Mesendoderm (in vitro differentiated cells): Measurements from ENCODE around the gene PROKR1.
A peak's percentile ranks its signal among the peaks of the same experiment; 100 is the strongest.

Experiments
- DNase-seq: peaks from one replicate; pipeline ENCODE4 v3.0.0; 2013
- H2AK5ac ChIP-seq: 2 replicates; pipeline ENCODE4 v1.6.1; 2013; ENCODE audit warnings: low read length, inconsistent platforms
- H2BK120ac ChIP-seq: 2 replicates; pipeline ENCODE4 v1.6.1; 2013; ENCODE audit warnings: low read depth, mild to moderate bottlenecking, low read length, moderate library complexity, mixed read lengths
- H2BK15ac ChIP-seq: replicated peaks from 2 replicates; pipeline ENCODE4 v1.6.1; 2013; ENCODE audit warnings: low read depth, mild to moderate bottlenecking, moderate library complexity
- H2BK5ac ChIP-seq: 2 replicates; pipeline ENCODE4 v1.6.1; 2013; ENCODE audit warnings: low read length, inconsistent platforms
- H3K18ac ChIP-seq: 2 replicates; pipeline ENCODE4 v1.6.1; 2013; ENCODE audit warnings: mild to moderate bottlenecking, low read length, mixed read lengths
- H3K23ac ChIP-seq: one replicate; pipeline ENCODE4 v1.6.1; 2013; ENCODE audit warnings: low read length
- H3K27ac ChIP-seq: 2 replicates; pipeline ENCODE4 v1.5.1; 2013; ENCODE audit warnings: low read depth, mild to moderate bottlenecking, inconsistent platforms, low read length, moderate library complexity
- H3K27me3 ChIP-seq: 2 replicates; pipeline ENCODE4 v1.6.1; 2013; ENCODE audit warnings: low read length, control low read depth, mild to moderate bottlenecking, inconsistent platforms; ENCODE audit not compliant: insufficient read depth, poor library complexity
- H3K36me3 ChIP-seq: 2 replicates; pipeline ENCODE4 v1.6.1; 2013; ENCODE audit warnings: low read length, inconsistent platforms; ENCODE audit not compliant: control insufficient read depth, insufficient read depth
- H3K4ac ChIP-seq: one replicate; pipeline ENCODE4 v1.6.1; 2013; ENCODE audit warnings: low read depth, mild to moderate bottlenecking, low read length, moderate library complexity
- H3K4me1 ChIP-seq: 2 replicates; pipeline ENCODE4 v1.6.1; 2013; ENCODE audit warnings: low read depth, low read length, inconsistent platforms; ENCODE audit not compliant: control insufficient read depth
- H3K4me2 ChIP-seq: 2 replicates; pipeline ENCODE4 v1.6.1; 2013; ENCODE audit warnings: low read length
- H3K4me3 ChIP-seq: 2 replicates; pipeline ENCODE4 v1.5.1; 2013; ENCODE audit warnings: mild to moderate bottlenecking, low read length
- H3K56ac ChIP-seq: one replicate; pipeline ENCODE4 v1.6.1; 2013; ENCODE audit warnings: low read length
- H3K79me1 ChIP-seq: 2 replicates; pipeline ENCODE4 v1.6.1; 2013; ENCODE audit warnings: low read length, inconsistent platforms
- H3K79me2 ChIP-seq: 2 replicates; pipeline ENCODE4 v1.6.1; 2013; ENCODE audit warnings: mild to moderate bottlenecking, low read length; ENCODE audit not compliant: control insufficient read depth, insufficient read depth
- H3K9ac ChIP-seq: 2 replicates; pipeline ENCODE4 v1.6.1; 2013; ENCODE audit warnings: low read length, inconsistent platforms
- H4K5ac ChIP-seq: one replicate; pipeline ENCODE4 v1.6.1; 2013; ENCODE audit warnings: low read length
- H4K8ac ChIP-seq: one replicate; pipeline ENCODE4 v1.6.1; 2013; ENCODE audit warnings: low read depth, mild to moderate bottlenecking, control low read depth, low read length, moderate library complexity
- WGBS: extraction: QIAGEN DNeasy Blood & Tissue Kit; methylation state at CpG from one replicate; pipeline ENCODE4 v1.1.7; 2013; ENCODE audit warnings: low lambda C conversion rate, missing lambda C conversion rate; ENCODE audit not compliant: insufficient coverage; ENCODE audit errors: extremely low coverage; 5-methylcytosine and 5-hydroxymethylcytosine counted together

Gene PROKR1

DNA sequence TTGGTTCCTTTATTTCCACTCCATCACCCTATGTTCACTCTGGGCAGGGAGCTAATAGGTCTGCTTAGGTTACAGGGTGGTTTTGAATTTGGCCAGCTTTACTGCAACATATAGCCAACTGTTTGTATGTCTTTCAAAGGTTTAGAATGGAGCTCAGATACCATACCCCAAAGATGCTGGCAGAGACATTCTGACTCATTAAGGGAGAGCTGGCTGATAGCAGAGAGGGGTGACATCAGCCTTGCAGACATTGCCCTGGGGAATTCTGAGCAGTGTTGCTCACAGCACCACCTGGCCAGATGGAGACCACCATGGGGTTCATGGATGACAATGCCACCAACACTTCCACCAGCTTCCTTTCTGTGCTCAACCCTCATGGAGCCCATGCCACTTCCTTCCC is 2.1 kb downstream of the PROKR1 start:
- no peaks in the 10 kb centered on the region for H3K4me1 ChIP-seq
- no peak overlapping the region for H3K27ac ChIP-seq
- H3K79me1 ChIP-seq = no peaks in the 10 kb centered on the region
- H3K56ac ChIP-seq = no peak overlapping the region
- no peak overlapping the region for H2BK120ac ChIP-seq
- H2BK15ac ChIP-seq = no peak overlapping the region
- H3K36me3 ChIP-seq = no peaks in the 10 kb centered on the region
- H2BK5ac ChIP-seq = no peak overlapping the region
- H3K18ac ChIP-seq = no peak overlapping the region
- H4K8ac ChIP-seq = no peak overlapping the region
- no peak overlapping the region for H4K5ac ChIP-seq
- no peak overlapping the region for H3K4me2 ChIP-seq
- no peaks in the 10 kb centered on the region for H3K27me3 ChIP-seq
- H3K9ac ChIP-seq = no peak overlapping the region
- no peak overlapping the region for H3K4ac ChIP-seq
- no peaks in the 10 kb centered on the region for H3K79me2 ChIP-seq
- no peak overlapping the region for H2AK5ac ChIP-seq
- H3K23ac ChIP-seq = no peak overlapping the region
- no peak overlapping the region for H3K4me3 ChIP-seq
- peak; percentile 13 for DNase-seq

DNA sequence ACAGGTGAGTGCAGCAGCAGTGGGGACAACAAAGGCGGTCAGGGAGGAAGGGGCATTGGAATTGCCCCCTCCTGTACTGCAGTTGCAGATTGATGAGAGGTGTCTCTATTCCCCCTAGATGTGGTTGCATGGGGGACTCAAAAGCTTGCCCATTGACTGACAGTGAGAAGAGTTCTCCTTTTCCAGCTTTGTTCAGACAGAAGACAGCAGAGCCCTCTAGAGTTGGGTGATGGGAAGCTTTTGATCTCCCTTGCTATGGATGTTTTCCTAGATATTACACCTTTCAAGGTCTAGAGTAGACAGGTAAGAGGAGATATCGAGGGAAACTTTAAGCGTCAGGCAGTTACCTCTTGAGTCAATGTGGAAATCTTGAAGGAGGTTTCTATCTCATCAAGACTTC is 2.9 kb downstream of the PROKR1 start:
- no CpG with 5 or more reads among the region's 3 CpGs for WGBS
- Histone ChIP-seq H3K36me3 (no peaks in the 10 kb centered on the region), H3K23ac (no peak overlapping the region), H2BK120ac (no peak overlapping the region), H4K8ac (no peak overlapping the region), H3K79me2 (no peaks in the 10 kb centered on the region), H2BK5ac (no peak overlapping the region), H3K18ac (no peak overlapping the region), H3K4ac (no peak overlapping the region), H4K5ac (no peak overlapping the region), H3K4me1 (no peaks in the 10 kb centered on the region), H3K27me3 (no peaks in the 10 kb centered on the region), H2BK15ac (no peak overlapping the region), H3K79me1 (no peaks in the 10 kb centered on the region), H2AK5ac (no peak overlapping the region), H3K4me2 (no peak overlapping the region), H3K9ac (no peak overlapping the region), H3K4me3 (no peak overlapping the region), H3K27ac (no peak overlapping the region), H3K56ac (no peak overlapping the region)
- peak; percentile 33 for DNase-seq

- Histone ChIP-seq H3K4me1 (peaks cover 4% of the 10 kb centered on the region), H3K4me2 (no peak overlapping the region), H3K4me3 (no peak overlapping the region), H3K27ac (no peak overlapping the region), H2BK5ac (no peak overlapping the region), H3K79me1 (no peaks in the 10 kb centered on the region), H3K36me3 (no peaks in the 10 kb centered on the region), H3K4ac (no peak overlapping the region), H3K79me2 (no peaks in the 10 kb centered on the region), H4K5ac (no peak overlapping the region), H3K56ac (no peak overlapping the region), H2BK120ac (no peak overlapping the region), H4K8ac (no peak overlapping the region), H2AK5ac (no peak overlapping the region), H3K18ac (no peak overlapping the region), H3K23ac (no peak overlapping the region), H3K27me3 (no peaks in the 10 kb centered on the region), H2BK15ac (no peak overlapping the region), H3K9ac (no peak overlapping the region)
- WGBS = no CpG with 5 or more reads among the region's 1 CpG
- no peak for DNase-seq
Observed at GRCh38 chr2:68650645-68651044, 7.3 kb downstream of the PROKR1 start.

DNA sequence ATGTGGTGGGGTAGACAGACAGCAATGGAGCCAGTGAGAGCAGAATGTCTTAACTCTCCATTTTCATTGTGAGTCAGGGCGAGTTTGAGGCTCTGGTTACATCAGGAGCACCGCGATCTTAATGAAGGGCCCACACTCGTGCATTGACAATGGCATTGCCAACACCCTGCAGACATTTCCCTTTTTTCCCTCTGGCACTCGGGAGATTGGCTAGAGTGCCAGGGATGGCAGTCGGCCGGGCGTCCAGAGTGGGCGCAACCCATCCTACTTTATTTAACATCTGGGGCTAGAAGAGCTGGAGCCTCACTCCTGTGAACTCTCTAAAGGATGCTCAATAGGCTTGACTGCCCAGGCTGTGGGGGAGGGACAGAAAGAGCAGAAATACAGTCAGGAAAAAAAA is 9.7 kb downstream of the PROKR1 start:
- Histone ChIP-seq H3K4me3 (no peak overlapping the region), H3K79me2 (no peaks in the 10 kb centered on the region), H2AK5ac (no peak overlapping the region), H2BK5ac (no peak overlapping the region), H2BK120ac (no peak overlapping the region), H3K9ac (no peak overlapping the region), H3K23ac (no peak overlapping the region), H3K4ac (no peak overlapping the region), H2BK15ac (no peak overlapping the region), H3K4me1 (peaks cover 4% of the 10 kb centered on the region), H3K27ac (no peak overlapping the region), H3K36me3 (no peaks in the 10 kb centered on the region), H3K27me3 (no peaks in the 10 kb centered on the region), H4K5ac (no peak overlapping the region), H3K79me1 (no peaks in the 10 kb centered on the region), H3K18ac (no peak overlapping the region), H4K8ac (no peak overlapping the region), H3K4me2 (no peak overlapping the region), H3K56ac (peak overlapping the region; percentile 10)
- no CpG with 5 or more reads among the region's 9 CpGs for whole genome bisulfite sequencing
- DNase-seq = no peak

- Histone ChIP-seq H4K5ac (no peak overlapping the region), H3K79me2 (no peaks in the 10 kb centered on the region), H4K8ac (no peak overlapping the region), H3K23ac (no peak overlapping the region), H3K9ac (no peak overlapping the region), H2BK15ac (no peak overlapping the region), H2BK5ac (no peak overlapping the region), H3K79me1 (no peaks in the 10 kb centered on the region), H3K4me3 (no peak overlapping the region), H3K36me3 (no peaks in the 10 kb centered on the region), H3K18ac (no peak overlapping the region), H2BK120ac (no peak overlapping the region), H3K4me1 (peaks cover 4% of the 10 kb centered on the region), H3K27me3 (no peaks in the 10 kb centered on the region), H3K27ac (no peak overlapping the region), H3K56ac (peak overlapping the region; percentile 10), H2AK5ac (no peak overlapping the region), H3K4me2 (no peak overlapping the region), H3K4ac (no peak overlapping the region)
- peak; percentile 28 for DNase-seq
- no CpG with 5 or more reads among the region's 10 CpGs for WGBS
Observed at GRCh38 chr2:68653538-68653982, 10.2 kb downstream of the PROKR1 start.

- H4K5ac ChIP-seq = no peak overlapping the region
- no peak overlapping the region for H2BK15ac ChIP-seq
- no peak overlapping the region for H4K8ac ChIP-seq
- no peaks in the 10 kb centered on the region for H3K27me3 ChIP-seq
- H3K9ac ChIP-seq = no peak overlapping the region
- H2AK5ac ChIP-seq = no peak overlapping the region
- no peak overlapping the region for H2BK120ac ChIP-seq
- H3K4ac ChIP-seq = no peak overlapping the region
- no peak overlapping the region for H3K4me3 ChIP-seq
- no peaks in the 10 kb centered on the region for H3K36me3 ChIP-seq
- H3K79me2 ChIP-seq = no peaks in the 10 kb centered on the region
- no peak overlapping the region for H3K23ac ChIP-seq
- no peak overlapping the region for H3K18ac ChIP-seq
- no peaks in the 10 kb centered on the region for H3K79me1 ChIP-seq
- H3K4me1 ChIP-seq = peaks cover 4% of the 10 kb centered on the region
- H2BK5ac ChIP-seq = no peak overlapping the region
- WGBS = no CpG with 5 or more reads among the region's 6 CpGs
- H3K56ac ChIP-seq = no peak overlapping the region
- no peak overlapping the region for H3K4me2 ChIP-seq
- DNase-seq = no peak
- H3K27ac ChIP-seq = no peak overlapping the region
Observed at GRCh38 chr2:68658266-68658665, 14.9 kb downstream of the PROKR1 start.
